PC-3 (cell line): ENCODE results near the gene CLMP. TPM values are rescaled to one million over a fixed set of nuclear protein-coding genes. Genes with fewer than 3 reads are reported as not detected.
"Not testable (repeated sequence)": the region's sequence is repeated elsewhere in the genome, so short reads cannot be mapped to it uniquely, and the experiment has no call there.

Experiments used
- ATAC-seq: fragments of 200-7000 bp; cut with Tn5 transposase; 2 replicates; pipeline ENCODE4 v1.9.1; 2020; ENCODE audit warnings: mild to moderate bottlenecking, moderate library complexity
- BruUV-seq: library from RNA; stranded (reverse); fragments of 400-500 nt; replicated peaks from 2 replicates; lab custom pipeline; 2021; lab: Mats Ljungman, UMichigan
- CTCF ChIA-PET: fragments of 300-600 bp; sonication (Branson Sonifier 250); formaldehyde crosslinking; loops from one replicate; lab custom pipeline; 2022; ENCODE audit warnings: antibody characterized with exemption; lab: Charles Lee
- POLR2A ChIA-PET: fragments of 300-600 bp; sonication (Branson Sonifier 250); formaldehyde crosslinking; loops from one replicate; lab custom pipeline; 2022; ENCODE audit warnings: antibody characterized with exemption; ENCODE audit not compliant: unreplicated experiment; lab: Charles Lee
- DNase-seq: peaks from one replicate; pipeline ENCODE4 v3.0.0-alpha.2; 2015
- H2AFZ ChIP-seq: fragments of 300-600 bp; sonication (generic); 2 replicates; pipeline ENCODE4 v1.6.0; 2016; ENCODE audit warnings: antibody characterized with exemption, low read length
- H3F3A ChIP-seq: fragments of 300-600 bp; sonication (generic); one replicate; pipeline ENCODE4 v1.6.0; 2017; ENCODE audit warnings: antibody characterized with exemption, low read length, control low read depth, mild to moderate bottlenecking; ENCODE audit not compliant: unreplicated experiment
- H3K27ac ChIP-seq: fragments of 300-600 bp; sonication (generic); 2 replicates; pipeline ENCODE4 v1.5.1; 2016; ENCODE audit warnings: mild to moderate bottlenecking, low read length
- H3K27me3 ChIP-seq: fragments of 300-600 bp; sonication (generic); 2 replicates; pipeline ENCODE4 v1.6.1; 2016; ENCODE audit warnings: low read length, mixed read lengths
- H3K36me3 ChIP-seq: fragments of 300-600 bp; sonication (generic); 2 replicates; pipeline ENCODE4 v1.6.1; 2016; ENCODE audit warnings: low read depth, mixed run types, low read length, mixed read lengths
- H3K4me1 ChIP-seq: fragments of 300-600 bp; sonication (generic); 2 replicates; pipeline ENCODE4 v1.5.1; 2016; ENCODE audit warnings: low read length; ENCODE audit not compliant: insufficient read depth
- H3K4me2 ChIP-seq: fragments of 300-600 bp; sonication (generic); 2 replicates; pipeline ENCODE4 v1.6.0; 2016; ENCODE audit warnings: low read length
- H3K4me3 ChIP-seq: fragments of 300-600 bp; sonication (generic); 2 replicates; pipeline ENCODE4 v1.5.1; 2016; ENCODE audit warnings: mild to moderate bottlenecking, low read length, mixed read lengths
- H3K79me2 ChIP-seq: fragments of 300-600 bp; sonication (generic); 2 replicates; pipeline ENCODE4 v1.6.1; 2017; ENCODE audit warnings: low read length, mixed read lengths
- H3K9ac ChIP-seq: fragments of 300-600 bp; sonication (generic); 2 replicates; pipeline ENCODE4 v1.6.0; 2016; ENCODE audit warnings: mild to moderate bottlenecking, low read length
- H3K9me2 ChIP-seq: fragments of 300-600 bp; sonication (generic); replicated peaks from 2 replicates; pipeline ENCODE4 v1.6.1; 2016; ENCODE audit warnings: mixed run types, low read length, mixed read lengths
- H3K9me3 ChIP-seq: fragments of 300-600 bp; sonication (generic); 2 replicates; pipeline ENCODE4 v1.6.1; 2016; ENCODE audit warnings: low read length, mixed read lengths
- H4K20me1 ChIP-seq: fragments of 300-600 bp; sonication (generic); 2 replicates; pipeline ENCODE4 v1.6.1; 2016; ENCODE audit warnings: low read length, mixed read lengths
- EZH2 ChIP-seq: fragments of 300-600 bp; sonication (generic); IDR thresholded peaks from one replicate; pipeline ENCODE4 v1.6.1; 2017; ENCODE audit warnings: antibody characterized with exemption, mild to moderate bottlenecking, low read length; ENCODE audit not compliant: unreplicated experiment
- EZH2phosphoT487 ChIP-seq: fragments of 300-600 bp; sonication (generic); IDR thresholded peaks from 2 replicates; pipeline ENCODE4 v1.6.1; 2018; ENCODE audit warnings: mild to moderate bottlenecking, antibody characterized with exemption, low read length, borderline replicate concordance
- intact Hi-C: fragments of 100-400 bp; cut with micrococcal nuclease; formaldehyde crosslinking; loops from 2 replicates; pipeline ENCODE4 v1.9.0; 2023
- total RNA-seq: library from RNA; depleted of rRNA; stranded (reverse); fragments of >200 nt; gene quantifications from 2 replicates; pipeline ENCODE4 v1.2.3, GENCODE V29; 2014
- TF ChIP-seq, protein P1 (sequence below): fragments of 300-600 bp; sonication (generic); conservative IDR thresholded peaks from 2 replicates; pipeline ENCODE4 v1.5.1; 2017; ENCODE audit warnings: antibody characterized with exemption, low read depth, mild to moderate bottlenecking, low read length

CLMP gene
- total RNA-seq, 1 experiment from 2014 or later = 30.4 TPM

DNA sequence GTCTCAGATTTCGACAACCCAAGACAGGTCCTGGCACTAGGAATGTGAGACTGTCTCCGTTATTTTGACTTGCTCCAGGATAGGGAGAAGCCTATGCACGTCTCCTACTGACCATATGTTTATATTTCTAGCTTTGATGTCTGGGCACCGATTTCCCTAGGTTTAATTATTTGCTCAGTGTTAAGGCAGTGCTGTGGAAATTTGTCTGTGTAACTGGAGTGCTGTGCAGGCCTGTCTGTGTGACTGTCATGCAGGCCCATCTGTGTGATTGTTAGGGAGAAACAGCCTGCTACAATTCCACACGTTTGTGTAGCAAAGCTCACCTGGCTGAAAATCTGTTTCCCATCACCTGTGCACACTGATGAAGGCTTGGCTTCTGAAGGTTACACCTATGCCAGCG is 103.5 kb downstream of the CLMP start:
- TF ChIP-seq, protein P1, sequence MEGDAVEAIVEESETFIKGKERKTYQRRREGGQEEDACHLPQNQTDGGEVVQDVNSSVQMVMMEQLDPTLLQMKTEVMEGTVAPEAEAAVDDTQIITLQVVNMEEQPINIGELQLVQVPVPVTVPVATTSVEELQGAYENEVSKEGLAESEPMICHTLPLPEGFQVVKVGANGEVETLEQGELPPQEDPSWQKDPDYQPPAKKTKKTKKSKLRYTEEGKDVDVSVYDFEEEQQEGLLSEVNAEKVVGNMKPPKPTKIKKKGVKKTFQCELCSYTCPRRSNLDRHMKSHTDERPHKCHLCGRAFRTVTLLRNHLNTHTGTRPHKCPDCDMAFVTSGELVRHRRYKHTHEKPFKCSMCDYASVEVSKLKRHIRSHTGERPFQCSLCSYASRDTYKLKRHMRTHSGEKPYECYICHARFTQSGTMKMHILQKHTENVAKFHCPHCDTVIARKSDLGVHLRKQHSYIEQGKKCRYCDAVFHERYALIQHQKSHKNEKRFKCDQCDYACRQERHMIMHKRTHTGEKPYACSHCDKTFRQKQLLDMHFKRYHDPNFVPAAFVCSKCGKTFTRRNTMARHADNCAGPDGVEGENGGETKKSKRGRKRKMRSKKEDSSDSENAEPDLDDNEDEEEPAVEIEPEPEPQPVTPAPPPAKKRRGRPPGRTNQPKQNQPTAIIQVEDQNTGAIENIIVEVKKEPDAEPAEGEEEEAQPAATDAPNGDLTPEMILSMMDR = no peak
- TF ChIP-seq EZH2 = no peak
- TF ChIP-seq EZH2phosphoT487 = no peak
- H2AFZ ChIP-seq = no peak overlapping the region
- no peak overlapping the region for H3K4me3 ChIP-seq
- H4K20me1 ChIP-seq = no peaks in the 10 kb centered on the region
- DNase-seq (no peak), ATAC-seq (no peak)
- CTCF ChIA-PET = no interaction called here
- H3K27ac ChIP-seq = no peak overlapping the region
- no TSS peak for BruUV-seq
- no peaks in the 10 kb centered on the region for H3K4me1 ChIP-seq
- H3K9ac ChIP-seq = no peak overlapping the region
- H3K9me2 ChIP-seq = no peaks in the 10 kb centered on the region
- H3K4me2 ChIP-seq = no peak overlapping the region
- no peaks in the 10 kb centered on the region for H3K79me2 ChIP-seq
- H3K27me3 ChIP-seq = no peaks in the 10 kb centered on the region
- H3F3A ChIP-seq = no peaks in the 10 kb centered on the region
- POLR2A ChIA-PET = interaction anchor here (0.6 kb wide), 1 partner anchor 12 kb away, joined by 3 read pairs; no protein-coding TSS in a partner anchor
- intact Hi-C loops = no loop called here
- peaks cover 5% of the 10 kb centered on the region; the same call in 1 of the 2 replicates for H3K36me3 ChIP-seq
- no peaks in the 10 kb centered on the region for H3K9me3 ChIP-seq

DNA sequence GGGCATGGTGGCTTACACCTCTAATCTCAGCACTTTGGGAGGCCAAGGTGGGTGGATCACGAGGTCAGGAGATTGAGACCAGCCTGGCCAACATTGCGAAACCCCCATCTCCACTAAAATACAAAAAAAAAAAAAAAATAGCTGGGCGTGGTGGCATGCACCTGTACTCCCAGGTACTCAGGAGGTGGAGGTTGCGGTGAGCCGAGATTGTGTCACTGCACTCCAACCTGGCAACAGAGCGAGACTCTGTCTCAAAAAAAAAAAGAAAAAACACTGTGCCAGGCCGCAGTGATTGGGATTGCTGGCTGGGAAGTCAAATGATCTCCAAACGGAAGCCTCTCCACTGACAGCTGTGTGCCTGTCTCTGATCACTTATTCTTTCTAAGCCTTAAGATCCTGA is 104.9 kb downstream of the CLMP start:
- H3K9me2 ChIP-seq, H3K4me3 ChIP-seq, DNase-seq, ATAC-seq, H3F3A ChIP-seq, H2AFZ ChIP-seq, H3K27ac ChIP-seq, H3K4me1 ChIP-seq, H3K27me3 ChIP-seq, H3K4me2 ChIP-seq, CTCF ChIA-PET, intact Hi-C loops, H3K79me2 ChIP-seq, H3K36me3 ChIP-seq, H3K9me3 ChIP-seq, H4K20me1 ChIP-seq, H3K9ac ChIP-seq, BruUV-seq: not testable (repeated sequence)
- POLR2A ChIA-PET = interaction anchor here (0.6 kb wide), 1 partner anchor 84 kb away, joined by 6 read pairs; no protein-coding TSS in a partner anchor

DNA sequence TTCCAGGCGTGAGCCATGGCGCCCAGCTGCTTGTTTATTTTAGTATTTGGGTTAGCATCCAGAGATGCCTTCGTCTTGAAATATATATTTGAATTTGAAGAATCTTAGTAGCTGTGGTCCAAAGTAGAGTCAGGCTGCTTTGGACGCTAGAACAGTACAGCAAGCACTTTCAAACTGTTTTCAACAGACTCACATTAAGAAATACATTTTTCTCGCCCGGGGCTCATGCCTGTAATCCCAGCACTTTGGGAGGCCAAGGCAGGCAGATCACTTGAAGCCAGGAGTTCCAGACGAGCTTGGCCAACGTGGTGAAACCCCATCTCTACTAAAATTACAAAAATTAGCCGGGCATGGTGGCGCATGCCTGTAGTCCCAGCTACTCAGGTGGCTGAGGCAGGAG is 106.2 kb downstream of the CLMP start:
- H3K9me2 ChIP-seq, H3F3A ChIP-seq, intact Hi-C loops, DNase-seq, H3K79me2 ChIP-seq, H4K20me1 ChIP-seq, H3K4me1 ChIP-seq, H3K4me3 ChIP-seq, H3K27ac ChIP-seq, H3K27me3 ChIP-seq, BruUV-seq, H2AFZ ChIP-seq, H3K9ac ChIP-seq, H3K36me3 ChIP-seq, CTCF ChIA-PET, H3K4me2 ChIP-seq, ATAC-seq, POLR2A ChIA-PET, H3K9me3 ChIP-seq: not testable (repeated sequence)

DNA sequence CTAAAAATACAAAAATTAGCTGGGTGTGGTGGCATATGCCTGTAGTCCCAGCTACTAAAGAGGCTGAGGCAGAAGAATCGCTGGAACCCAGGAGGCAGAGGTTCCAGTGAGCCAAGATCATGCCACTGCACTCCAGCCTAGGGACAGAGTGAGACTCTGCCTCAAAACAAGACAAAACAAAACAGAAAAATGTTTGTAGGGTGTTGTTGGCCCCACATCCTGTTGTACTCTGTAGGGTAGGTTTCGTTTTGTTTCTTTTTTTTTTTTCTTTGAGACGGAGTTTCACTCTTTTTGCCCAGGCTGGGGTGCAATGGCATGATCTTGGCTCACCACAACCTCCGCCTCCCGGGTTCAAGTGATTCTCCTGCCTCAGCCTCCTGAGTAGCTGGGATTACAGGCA is 107.4 kb downstream of the CLMP start:
- H3K9me3 ChIP-seq, H3K9ac ChIP-seq, H3K4me3 ChIP-seq, ATAC-seq, POLR2A ChIA-PET, H3K9me2 ChIP-seq, DNase-seq, H3K36me3 ChIP-seq, H3F3A ChIP-seq, CTCF ChIA-PET, intact Hi-C loops, H3K4me2 ChIP-seq, H2AFZ ChIP-seq, H4K20me1 ChIP-seq, H3K79me2 ChIP-seq, BruUV-seq, H3K27me3 ChIP-seq, H3K27ac ChIP-seq: not testable (repeated sequence)
- H3K4me1 ChIP-seq = peaks cover 17% of the 10 kb centered on the region
